Neural cell (in vitro differentiated cells): ENCODE results near the gene PRRG2. TPM values are rescaled to one million over a fixed set of nuclear protein-coding genes. Genes with fewer than 3 reads are reported as not detected.
A peak's percentile ranks its signal among the peaks of the same experiment; 100 is the strongest.

Source experiments
- H2AFZ ChIP-seq: fragments of 200-600, 300-800 bp; sonication (generic), shearing (Covaris generic); 2 replicates; pipeline ENCODE4 v1.6.0; 2014; ENCODE audit warnings: low read depth, mild to moderate bottlenecking, antibody characterized with exemption, low read length, moderate library complexity
- H3F3A ChIP-seq: fragments of 200-600 bp; shearing (Covaris generic); 2 replicates; pipeline ENCODE4 v1.6.1; 2016; ENCODE audit warnings: mild to moderate bottlenecking, moderate library complexity, mixed read lengths, antibody characterized with exemption, low read length; ENCODE audit not compliant: insufficient read depth, poor library complexity, severe bottlenecking
- H3K27ac ChIP-seq: fragments of 200-600, 300-800 bp; sonication (generic), shearing (Covaris generic); 2 replicates; pipeline ENCODE4 v1.5.1; 2014; ENCODE audit warnings: mild to moderate bottlenecking, low read length, moderate library complexity
- H3K27me3 ChIP-seq: fragments of 300-800, 200-600 bp; sonication (generic), shearing (Covaris generic); 2 replicates; pipeline ENCODE4 v1.6.0; 2014; ENCODE audit warnings: mild to moderate bottlenecking, low read depth, low read length, moderate library complexity; ENCODE audit not compliant: insufficient read depth
- H3K36me3 ChIP-seq: fragments of 300-800, 200-600 bp; sonication (generic), shearing (Covaris generic); 2 replicates; pipeline ENCODE4 v1.5.1; 2014; ENCODE audit warnings: mild to moderate bottlenecking, antibody characterized with exemption, low read length, moderate library complexity; ENCODE audit not compliant: insufficient read depth
- H3K4me2 ChIP-seq: fragments of 300-800, 200-600 bp; sonication (generic), shearing (Covaris generic); 2 replicates; pipeline ENCODE4 v1.6.0; 2014; ENCODE audit warnings: mild to moderate bottlenecking, low read length
- H3K4me3 ChIP-seq: fragments of 300-800, 200-600 bp; sonication (generic), shearing (Covaris generic); 2 replicates; pipeline ENCODE4 v1.5.1; 2014; ENCODE audit warnings: mild to moderate bottlenecking, low read length, moderate library complexity
- H3K79me2 ChIP-seq: fragments of 200-600 bp; shearing (Covaris generic); replicated peaks from 2 replicates; pipeline ENCODE4 v1.6.0; 2014; ENCODE audit warnings: mild to moderate bottlenecking, low read length, moderate library complexity; ENCODE audit not compliant: insufficient read depth
- H3K9ac ChIP-seq: fragments of 300-800, 200-600 bp; sonication (generic), shearing (Covaris generic); 2 replicates; pipeline ENCODE4 v1.6.1; 2016; ENCODE audit warnings: mild to moderate bottlenecking, low read length, mixed read lengths
- H3K9me2 ChIP-seq: fragments of 200-600 bp; shearing (Covaris generic); 2 replicates; pipeline ENCODE4 v1.6.1; 2016; ENCODE audit warnings: mild to moderate bottlenecking, low read length, mixed read lengths; ENCODE audit not compliant: insufficient read depth
- H3K9me3 ChIP-seq: fragments of 200-600, 300-800 bp; sonication (generic), shearing (Covaris generic); 2 replicates; pipeline ENCODE4 v1.6.1; 2016; ENCODE audit warnings: mild to moderate bottlenecking, mixed run types, low read length, moderate library complexity, mixed read lengths
- H4K20me1 ChIP-seq: fragments of 200-600 bp; shearing (Covaris generic); 2 replicates; pipeline ENCODE4 v1.6.1; 2016; ENCODE audit warnings: mild to moderate bottlenecking, mixed run types; ENCODE audit not compliant: insufficient read depth
- CTCF ChIP-seq: fragments of 450-650 bp; IDR thresholded peaks from 2 replicates; pipeline ENCODE4 v1.5.1; 2014; ENCODE audit warnings: antibody characterized with exemption, mild to moderate bottlenecking, moderate library complexity; ENCODE audit not compliant: poor library complexity, severe bottlenecking
- EP300 ChIP-seq: fragments of 450-650 bp; conservative IDR thresholded peaks from 2 replicates; pipeline ENCODE4 v1.6.1; 2014; ENCODE audit warnings: antibody characterized with exemption, mild to moderate bottlenecking, moderate library complexity; ENCODE audit not compliant: poor library complexity, severe bottlenecking
- MXI1 ChIP-seq: fragments of 450-650 bp; conservative IDR thresholded peaks from 2 replicates; pipeline ENCODE4 v1.6.1; 2014; ENCODE audit warnings: antibody characterized with exemption, mild to moderate bottlenecking; ENCODE audit not compliant: poor library complexity, severe bottlenecking
- POLR2AphosphoS5 ChIP-seq: IDR thresholded peaks from 2 replicates; pipeline ENCODE4 v1.6.1; 2012
- RAD21 ChIP-seq: fragments of 450-650 bp; conservative IDR thresholded peaks from 2 replicates; pipeline ENCODE4 v1.6.1; 2014; ENCODE audit warnings: antibody characterized with exemption, mild to moderate bottlenecking, moderate library complexity
- SMC3 ChIP-seq: fragments of 450-650 bp; conservative IDR thresholded peaks from 2 replicates; pipeline ENCODE4 v1.6.1; 2014; ENCODE audit warnings: antibody characterized with exemption, mild to moderate bottlenecking, moderate library complexity; ENCODE audit not compliant: poor library complexity
- TAF1 ChIP-seq: IDR thresholded peaks from 2 replicates; pipeline ENCODE4 v1.6.1; 2012; ENCODE audit warnings: low read depth
- polyA plus RNA-seq: library from polyadenylated mRNA; depleted of rRNA; stranded (reverse); fragments of >200 nt; gene quantifications from 2 replicates; pipeline ENCODE4 v1.2.3, GENCODE V29; 2014
- small RNA-seq, 3 experiments: library from RNA; depleted of rRNA; stranded (forward); fragments of <200 nt; gene quantifications; one replicate each; pipeline ENCODE3, GENCODE V24; 2012

Gene PRRG2
- polyA plus RNA-seq, 1 donor from 2014 or later: not detected

DNA sequence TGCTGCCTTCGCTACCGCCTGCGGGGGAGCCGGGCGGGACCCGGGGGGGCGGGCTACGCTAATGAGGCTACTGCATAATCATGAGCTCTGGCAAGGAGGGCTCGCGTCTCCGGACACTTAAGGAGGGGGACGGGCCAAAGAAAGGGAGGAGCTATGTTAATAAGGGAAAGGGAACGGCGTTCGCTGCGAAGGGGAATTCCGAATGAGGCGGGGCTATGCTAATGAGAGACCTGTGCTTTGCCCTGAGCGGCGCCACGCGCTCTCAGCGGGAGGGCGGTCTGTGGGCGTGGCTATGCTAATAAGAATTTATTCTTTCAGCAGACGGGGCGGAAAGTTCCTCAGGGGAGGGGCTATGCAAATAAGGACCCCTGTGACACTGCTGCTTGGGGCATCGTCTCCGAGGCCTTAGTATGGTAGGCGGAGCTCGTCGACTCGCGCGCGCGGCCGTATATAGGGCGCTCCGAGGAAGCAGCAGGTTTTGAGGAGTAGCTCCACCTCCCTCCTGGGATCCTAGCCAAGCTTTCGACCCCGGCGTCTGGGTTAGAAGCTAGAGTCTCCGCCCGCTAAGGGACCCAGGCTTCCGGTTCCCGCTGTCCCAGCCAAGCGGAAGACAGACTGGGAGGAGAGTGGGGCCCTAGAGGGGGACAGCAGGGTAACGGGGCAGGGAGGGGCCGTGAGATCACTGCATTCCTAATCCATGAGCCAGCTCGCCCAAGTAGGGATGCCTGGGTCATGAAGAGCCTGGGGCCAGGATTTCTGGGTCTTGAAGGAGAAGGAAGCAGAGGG is 59.2 kb downstream of the PRRG2 start, which contains the start of gene RRAS:
Gene RRAS (minus strand): TSS at position 31 of the 786 bp plus-strand sequence. CDS start 45 bp downstream, outside the sequence.
- H3F3A ChIP-seq: peaks cover 5% of the 10 kb centered on the region
- H3K9me2 ChIP-seq: no peaks in the 10 kb centered on the region
- peak within 1 kb of the TSS; percentile 76 for H3K4me3 ChIP-seq
- TF ChIP-seq EP300 (no peak), TAF1 (no peak), CTCF (no peak), RAD21 (no peak), SMC3 (no peak), MXI1 (peak; percentile 74), POLR2AphosphoS5 (peak; percentile 52)
- H4K20me1 ChIP-seq: no peaks in the 10 kb centered on the region
- no peaks in the 10 kb centered on the region for H3K27me3 ChIP-seq
- H3K36me3 ChIP-seq: no peaks in the 10 kb centered on the region
- H3K4me2 ChIP-seq: peak within 1 kb of the TSS; percentile 87
- H2AFZ ChIP-seq: peak within 1 kb of the TSS; percentile 67
- peak within 1 kb of the TSS; percentile 69 for H3K9ac ChIP-seq
- no peaks in the 10 kb centered on the region for H3K9me3 ChIP-seq
- peak within 1 kb of the TSS; percentile 67 for H3K27ac ChIP-seq
- H3K79me2 ChIP-seq: peaks cover 25% of the 10 kb centered on the region

Small RNAs within 50 kb of the gene (small RNA-seq; reads per million reads assigned to genes)
- 0 to 1.2 (median 0) reads per million in 3 experiments for gene RF00019

Other genes starting within 250 kb of the PRRG2 start
- gene CD37, start 245.9 kb upstream of the PRRG2 start, polyA plus RNA-seq: not detected in 2 replicates
- gene TEAD2, start 218.9 kb upstream of the PRRG2 start, polyA plus RNA-seq: 1.0 and 1.3 TPM in 2 replicates
- 2.8 TPM in 1 of 2 replicates, not detected in the other for gene DKKL1, start 217.4 kb upstream of the PRRG2 start, polyA plus RNA-seq
- 0.11 TPM in 1 of 2 replicates, not detected in the other for gene KASH5, start 193.1 kb upstream of the PRRG2 start, polyA plus RNA-seq
- gene PTH2, start 157.9 kb upstream of the PRRG2 start, polyA plus RNA-seq: not detected in 2 replicates
- gene GFY, start 155.9 kb upstream of the PRRG2 start, polyA plus RNA-seq: not detected in 2 replicates
- 0.07 TPM in 1 of 2 replicates, not detected in the other for gene SLC17A7, start 139.8 kb upstream of the PRRG2 start, polyA plus RNA-seq
- 132 and 145 TPM in 2 replicates for gene PIH1D1, start 129.5 kb upstream of the PRRG2 start, polyA plus RNA-seq
- 13.5 and 16.7 TPM in 2 replicates for gene ALDH16A1, start 128.1 kb upstream of the PRRG2 start, polyA plus RNA-seq
- gene FLT3LG, start 107.1 kb upstream of the PRRG2 start, polyA plus RNA-seq: not detected in 2 replicates
- 2,313 and 2,518 TPM in 2 replicates for gene RPL13A, start 93.7 kb upstream of the PRRG2 start, polyA plus RNA-seq
- 4,020 and 4,439 TPM in 2 replicates for gene RPS11, start 84.9 kb upstream of the PRRG2 start, polyA plus RNA-seq
- 1.7 TPM in 1 of 2 replicates, not detected in the other for gene FCGRT, start 68.7 kb upstream of the PRRG2 start, polyA plus RNA-seq
- not detected in 2 replicates for gene RCN3, start 53.3 kb upstream of the PRRG2 start, polyA plus RNA-seq
- 129 and 153 TPM in 2 replicates for gene NOSIP, start 760 bp upstream of the PRRG2 start, polyA plus RNA-seq
- gene PRR12, start 9.9 kb downstream of the PRRG2 start, polyA plus RNA-seq: 1.2 and 1.7 TPM in 2 replicates
- 1.2 TPM in 1 of 2 replicates, not detected in the other for gene RRAS, start 58.8 kb downstream of the PRRG2 start, polyA plus RNA-seq
- 11.9 and 12.8 TPM in 2 replicates for gene SCAF1, start 60.9 kb downstream of the PRRG2 start, polyA plus RNA-seq
- 31.3 and 39.4 TPM in 2 replicates for gene IRF3, start 84.5 kb downstream of the PRRG2 start, polyA plus RNA-seq
- gene BCL2L12, start 84.6 kb downstream of the PRRG2 start, polyA plus RNA-seq: 1.1 TPM in 1 of 2 replicates, not detected in the other
- 610 and 682 TPM in 2 replicates for gene PRMT1, start 96.0 kb downstream of the PRRG2 start, polyA plus RNA-seq
- 6.7 and 7.2 TPM in 2 replicates for gene ADM5, start 108.3 kb downstream of the PRRG2 start, polyA plus RNA-seq
- 204 and 240 TPM in 2 replicates for gene CPT1C, start 109.8 kb downstream of the PRRG2 start, polyA plus RNA-seq
- gene TSKS, start 182.0 kb downstream of the PRRG2 start, polyA plus RNA-seq: not detected in 2 replicates
- gene AP2A1, start 185.7 kb downstream of the PRRG2 start, polyA plus RNA-seq: 40.8 and 53.4 TPM in 2 replicates
- 32.9 and 35.4 TPM in 2 replicates for gene FUZ, start 232.0 kb downstream of the PRRG2 start, polyA plus RNA-seq
- 18.9 and 22.0 TPM in 2 replicates for gene MED25, start 237.0 kb downstream of the PRRG2 start, polyA plus RNA-seq